Measurements from ENCODE around the gene RELN. TPM values are rescaled to one million over a fixed set of nuclear protein-coding genes. Genes with fewer than 3 reads are reported as not detected.
"Not testable (repeated sequence)": the region's sequence is repeated elsewhere in the genome, so short reads cannot be mapped to it uniquely, and the experiment has no call there.

Gene RELN
- total and polyA plus RNA-seq, 11 donors, result 0.16 to 3.5 (median 1.3) TPM

- TF ChIP-seq CTCF (IDR thresholded peaks at IDR 0.05), result no peak
- no peak for TF ChIP-seq POLR2A (IDR thresholded peaks at IDR 0.05)
- no peak for ATAC-seq
- WGBS, 4 donors, result 60 to 65% (median 62%) methylated on average over 2 of the region's 2 CpGs
Observed at GRCh38 chr7:103821092-103821491, 168.4 kb downstream of the RELN start.

GRCh38 chr7:103815972-103816371 is 173.5 kb downstream of the RELN start:
- H3K36me3 ChIP-seq; H3K4me1 ChIP-seq; DNase-seq; ATAC-seq; H3K9me3 ChIP-seq; H3K4me3 ChIP-seq; intact Hi-C loops (cut with DNase I); H3K27ac ChIP-seq; H3K27me3 ChIP-seq: not testable (repeated sequence)
- WGBS, 4 donors, result 77 to 81% (median 79%) methylated on average over 5 of the region's 5 CpGs

More at GRCh38 chr7:103821092-103821491, 168.4 kb downstream of the RELN start:
- H3K36me3 ChIP-seq, result no peaks in the 10 kb centered on the region
- H3K4me1 ChIP-seq, result no peaks in the 10 kb centered on the region
- peaks cover 0 to 17% (median 2%) of the 10 kb centered on the region in 12 donors for H3K9me3 ChIP-seq
- DNase-seq, result no peak
- H3K4me3 ChIP-seq, result no peak overlapping the region
- intact Hi-C loops (cut with DNase I), result no loop called here
- H3K27ac ChIP-seq, result no peak overlapping the region
- no peaks in the 10 kb centered on the region for H3K27me3 ChIP-seq

GRCh38 chr7:103813970-103814369 is 175.5 kb downstream of the RELN start:
- Histone ChIP-seq H3K4me1 (no peaks in the 10 kb centered on the region), H3K4me3 (no peak overlapping the region), H3K9me3 (no peaks in the 10 kb centered on the region), H3K27me3 (no peaks in the 10 kb centered on the region), H3K27ac (no peak overlapping the region), H3K36me3 (no peaks in the 10 kb centered on the region)
- WGBS, 4 donors, result 80 to 83% (median 81%) methylated on average over 2 of the region's 2 CpGs
- TF ChIP-seq POLR2A (IDR thresholded peaks at IDR 0.05) (no peak), CTCF (IDR thresholded peaks at IDR 0.05) (no peak)
- intact Hi-C loops (cut with DNase I), result no loop called here
- no peak for ATAC-seq
- DNase-seq, result no peak

GRCh38 chr7:103811997-103812396 is 177.5 kb downstream of the RELN start:
- Histone ChIP-seq H3K4me3 (no peak overlapping the region), H3K27ac (no peak overlapping the region), H3K9me3 (peaks cover 0 to 3% (median 0%) of the 10 kb centered on the region in 12 donors), H3K27me3 (no peaks in the 10 kb centered on the region), H3K4me1 (no peaks in the 10 kb centered on the region), H3K36me3 (no peaks in the 10 kb centered on the region)
- WGBS, 4 donors, result 66 to 91% (median 78%) methylated on average over 2 of the region's 2 CpGs
- ATAC-seq (no peak), DNase-seq (no peak)
- no peak for TF ChIP-seq POLR2A (IDR thresholded peaks at IDR 0.05)
- TF ChIP-seq CTCF (IDR thresholded peaks at IDR 0.05), result no peak
- intact Hi-C loops (cut with DNase I), result no loop called here

- DNase-seq (no peak), ATAC-seq (no peak)
- Histone ChIP-seq H3K4me3 (no peak overlapping the region), H3K36me3 (no peaks in the 10 kb centered on the region), H3K27me3 (no peaks in the 10 kb centered on the region), H3K9me3 (peaks cover 0 to 3% (median 0%) of the 10 kb centered on the region in 12 donors), H3K27ac (no peak overlapping the region), H3K4me1 (no peaks in the 10 kb centered on the region)
- intact Hi-C loops (cut with DNase I), result no loop called here
- no peak for TF ChIP-seq POLR2A (IDR thresholded peaks at IDR 0.05)
- TF ChIP-seq CTCF (IDR thresholded peaks at IDR 0.05), result no peak
- 69 to 76% (median 73%) methylated on average over 5 of the region's 5 CpGs for WGBS, 4 donors
Observed at GRCh38 chr7:103811290-103811689, 178.2 kb downstream of the RELN start.

Measured in heart left ventricle (tissue), 16 donors.